ENCODE data around the gene MX2.

DNA sequence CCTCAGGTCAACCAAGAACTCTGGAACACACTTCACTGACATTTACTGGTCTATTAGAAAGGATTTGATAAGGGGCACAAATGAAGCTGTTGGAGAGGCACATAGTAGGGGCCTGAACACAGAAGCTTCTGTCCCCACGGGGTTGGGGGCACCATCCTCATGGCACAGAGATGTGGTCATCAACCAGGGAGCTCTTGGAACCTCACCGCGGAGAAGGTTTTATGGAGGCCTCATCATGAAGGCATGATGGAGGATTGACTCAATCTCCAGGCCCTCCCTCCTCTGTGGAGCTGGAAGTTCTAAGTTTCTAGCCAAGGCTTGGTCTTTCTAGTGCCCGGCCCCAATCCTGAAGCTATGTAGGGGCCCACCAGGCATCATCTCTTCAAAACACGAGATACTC lies 87.8 kb downstream of the MX2 start:
- TF ChIP-seq, protein P1, sequence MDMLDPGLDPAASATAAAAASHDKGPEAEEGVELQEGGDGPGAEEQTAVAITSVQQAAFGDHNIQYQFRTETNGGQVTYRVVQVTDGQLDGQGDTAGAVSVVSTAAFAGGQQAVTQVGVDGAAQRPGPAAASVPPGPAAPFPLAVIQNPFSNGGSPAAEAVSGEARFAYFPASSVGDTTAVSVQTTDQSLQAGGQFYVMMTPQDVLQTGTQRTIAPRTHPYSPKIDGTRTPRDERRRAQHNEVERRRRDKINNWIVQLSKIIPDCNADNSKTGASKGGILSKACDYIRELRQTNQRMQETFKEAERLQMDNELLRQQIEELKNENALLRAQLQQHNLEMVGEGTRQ (IDR thresholded peaks at IDR 0.05; ENCODE audit: low read length) = no peak
- TF ChIP-seq, protein P2, sequence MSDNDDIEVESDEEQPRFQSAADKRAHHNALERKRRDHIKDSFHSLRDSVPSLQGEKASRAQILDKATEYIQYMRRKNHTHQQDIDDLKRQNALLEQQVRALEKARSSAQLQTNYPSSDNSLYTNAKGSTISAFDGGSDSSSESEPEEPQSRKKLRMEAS (IDR thresholded peaks at IDR 0.05) = no peak
- TF ChIP-seq SP1 (IDR thresholded peaks at IDR 0.05; ENCODE audit: low read depth, low read length) = no peak
